ENCODE data around the gene WDR43.

WDR43 gene

GRCh38 chr2:28986429-28986828 lies 92.0 kb downstream of the WDR43 start:
- H3K27ac ChIP-seq (ENCODE audit: low read depth, low read length) = no peak overlapping the region
- no peaks in the 10 kb centered on the region for H3K27me3 ChIP-seq (ENCODE audit: control insufficient read depth in 1 of 2, insufficient read depth in 2 of 2, low read length in 2 of 2)
- no peak overlapping the region for H3K4me3 ChIP-seq (ENCODE audit: low read depth in 1 of 2, low read length in 2 of 2)
- H3K36me3 ChIP-seq (ENCODE audit: control insufficient read depth in 1 of 2, insufficient read depth in 2 of 2, low read length in 2 of 2) = no peaks in the 10 kb centered on the region
- no peaks in the 10 kb centered on the region for H3K9me3 ChIP-seq (ENCODE audit: control insufficient read depth in 1 of 2, low read length in 2 of 2)
- H3K4me1 ChIP-seq (ENCODE audit: control insufficient read depth in 1 of 2, insufficient read depth in 2 of 2, low read length in 2 of 2) = no peaks in the 10 kb centered on the region
- H3K9ac ChIP-seq (ENCODE audit: low read depth in 1 of 2, low read length in 2 of 2) = no peak overlapping the region

GRCh38 chr2:28989973-28990372 lies 95.5 kb downstream of the WDR43 start:
- H3K27ac ChIP-seq (ENCODE audit: low read depth, low read length) = no peak overlapping the region
- peaks cover 8 to 11% of the 10 kb centered on the region in 2 donors for H3K4me1 ChIP-seq (ENCODE audit: control insufficient read depth in 1 of 2, insufficient read depth in 2 of 2, low read length in 2 of 2)
- no peak overlapping the region for H3K9ac ChIP-seq (ENCODE audit: low read depth in 1 of 2, low read length in 2 of 2)

GRCh38 chr2:28990445-28990844 lies 96.0 kb downstream of the WDR43 start:
- no peaks in the 10 kb centered on the region for H3K27me3 ChIP-seq (ENCODE audit: control insufficient read depth in 1 of 2, insufficient read depth in 2 of 2, low read length in 2 of 2)
- no peak overlapping the region for H3K4me3 ChIP-seq (ENCODE audit: low read depth in 1 of 2, low read length in 2 of 2)
- H3K4me1 ChIP-seq (ENCODE audit: control insufficient read depth in 1 of 2, insufficient read depth in 2 of 2, low read length in 2 of 2) = peaks cover 8 to 11% of the 10 kb centered on the region in 2 donors
- no peaks in the 10 kb centered on the region for H3K9me3 ChIP-seq (ENCODE audit: control insufficient read depth in 1 of 2, low read length in 2 of 2)
- H3K27ac ChIP-seq (ENCODE audit: low read depth, low read length) = peak overlapping the region; percentile 18
- no peak overlapping the region for H3K9ac ChIP-seq (ENCODE audit: low read depth in 1 of 2, low read length in 2 of 2)
- no peaks in the 10 kb centered on the region for H3K36me3 ChIP-seq (ENCODE audit: control insufficient read depth in 1 of 2, insufficient read depth in 2 of 2, low read length in 2 of 2)

More at GRCh38 chr2:28989973-28990372, 95.5 kb downstream of the WDR43 start:
- no peaks in the 10 kb centered on the region for H3K36me3 ChIP-seq (ENCODE audit: control insufficient read depth in 1 of 2, insufficient read depth in 2 of 2, low read length in 2 of 2)
- H3K4me3 ChIP-seq (ENCODE audit: low read depth in 1 of 2, low read length in 2 of 2) = no peak overlapping the region
- no peaks in the 10 kb centered on the region for H3K27me3 ChIP-seq (ENCODE audit: control insufficient read depth in 1 of 2, insufficient read depth in 2 of 2, low read length in 2 of 2)
- no peaks in the 10 kb centered on the region for H3K9me3 ChIP-seq (ENCODE audit: control insufficient read depth in 1 of 2, low read length in 2 of 2)

GRCh38 chr2:28991021-28991420 lies 96.6 kb downstream of the WDR43 start:
- Histone ChIP-seq H3K4me3 (ENCODE audit: low read depth in 1 of 2, low read length in 2 of 2) (no peak overlapping the region), H3K4me1 (ENCODE audit: control insufficient read depth in 1 of 2, insufficient read depth in 2 of 2, low read length in 2 of 2) (peaks cover 8 to 11% of the 10 kb centered on the region in 2 donors), H3K27ac (ENCODE audit: low read depth, low read length) (no peak overlapping the region), H3K27me3 (ENCODE audit: control insufficient read depth in 1 of 2, insufficient read depth in 2 of 2, low read length in 2 of 2) (no peaks in the 10 kb centered on the region), H3K36me3 (ENCODE audit: control insufficient read depth in 1 of 2, insufficient read depth in 2 of 2, low read length in 2 of 2) (no peaks in the 10 kb centered on the region), H3K9me3 (ENCODE audit: control insufficient read depth in 1 of 2, low read length in 2 of 2) (no peaks in the 10 kb centered on the region), H3K9ac (ENCODE audit: low read depth in 1 of 2, low read length in 2 of 2) (peak overlapping the region in 1 of 2 donors; percentile 6)

- Histone ChIP-seq H3K9me3 (ENCODE audit: control insufficient read depth in 1 of 2, low read length in 2 of 2) (no peaks in the 10 kb centered on the region), H3K36me3 (ENCODE audit: control insufficient read depth in 1 of 2, insufficient read depth in 2 of 2, low read length in 2 of 2) (no peaks in the 10 kb centered on the region), H3K27ac (ENCODE audit: low read depth, low read length) (no peak overlapping the region), H3K9ac (ENCODE audit: low read depth in 1 of 2, low read length in 2 of 2) (peak overlapping the region in 1 of 2 donors; percentile 6), H3K27me3 (ENCODE audit: control insufficient read depth in 1 of 2, insufficient read depth in 2 of 2, low read length in 2 of 2) (no peaks in the 10 kb centered on the region), H3K4me1 (ENCODE audit: control insufficient read depth in 1 of 2, insufficient read depth in 2 of 2, low read length in 2 of 2) (peaks cover 8 to 11% of the 10 kb centered on the region in 2 donors), H3K4me3 (ENCODE audit: low read depth in 1 of 2, low read length in 2 of 2) (no peak overlapping the region)
Observed at GRCh38 chr2:28991460-28991859, 97.0 kb downstream of the WDR43 start.

GRCh38 chr2:28993206-28993960 lies 98.9 kb downstream of the WDR43 start:
- H3K4me1 ChIP-seq (ENCODE audit: control insufficient read depth in 1 of 2, insufficient read depth in 2 of 2, low read length in 2 of 2) = peaks cover 11% of the 10 kb centered on the region in 2 donors
- H3K36me3 ChIP-seq (ENCODE audit: control insufficient read depth in 1 of 2, insufficient read depth in 2 of 2, low read length in 2 of 2) = no peaks in the 10 kb centered on the region
- H3K9ac ChIP-seq (ENCODE audit: low read depth in 1 of 2, low read length in 2 of 2) = no peak overlapping the region
- H3K9me3 ChIP-seq (ENCODE audit: control insufficient read depth in 1 of 2, low read length in 2 of 2) = no peaks in the 10 kb centered on the region
- no peak overlapping the region for H3K27ac ChIP-seq (ENCODE audit: low read depth, low read length)
- H3K4me3 ChIP-seq (ENCODE audit: low read depth in 1 of 2, low read length in 2 of 2) = no peak overlapping the region
- no peaks in the 10 kb centered on the region for H3K27me3 ChIP-seq (ENCODE audit: control insufficient read depth in 1 of 2, insufficient read depth in 2 of 2, low read length in 2 of 2)

- no peaks in the 10 kb centered on the region for H3K36me3 ChIP-seq (ENCODE audit: control insufficient read depth in 1 of 2, insufficient read depth in 2 of 2, low read length in 2 of 2)
- no peak overlapping the region for H3K4me3 ChIP-seq (ENCODE audit: low read depth in 1 of 2, low read length in 2 of 2)
- no peaks in the 10 kb centered on the region for H3K27me3 ChIP-seq (ENCODE audit: control insufficient read depth in 1 of 2, insufficient read depth in 2 of 2, low read length in 2 of 2)
- H3K9ac ChIP-seq (ENCODE audit: low read depth in 1 of 2, low read length in 2 of 2) = no peak overlapping the region
- no peak overlapping the region for H3K27ac ChIP-seq (ENCODE audit: low read depth, low read length)
- peaks cover 11% of the 10 kb centered on the region in 2 donors for H3K4me1 ChIP-seq (ENCODE audit: control insufficient read depth in 1 of 2, insufficient read depth in 2 of 2, low read length in 2 of 2)
- no peaks in the 10 kb centered on the region for H3K9me3 ChIP-seq (ENCODE audit: control insufficient read depth in 1 of 2, low read length in 2 of 2)
Observed at GRCh38 chr2:28994074-28994473, 99.6 kb downstream of the WDR43 start.

GRCh38 chr2:28994679-28995078 lies 100.2 kb downstream of the WDR43 start:
- no peak overlapping the region for H3K9ac ChIP-seq (ENCODE audit: low read depth in 1 of 2, low read length in 2 of 2)
- no peaks in the 10 kb centered on the region for H3K9me3 ChIP-seq (ENCODE audit: control insufficient read depth in 1 of 2, low read length in 2 of 2)
- H3K4me1 ChIP-seq (ENCODE audit: control insufficient read depth in 1 of 2, insufficient read depth in 2 of 2, low read length in 2 of 2) = peaks cover 11% of the 10 kb centered on the region in 2 donors
- no peaks in the 10 kb centered on the region for H3K27me3 ChIP-seq (ENCODE audit: control insufficient read depth in 1 of 2, insufficient read depth in 2 of 2, low read length in 2 of 2)
- no peak overlapping the region for H3K27ac ChIP-seq (ENCODE audit: low read depth, low read length)
- H3K4me3 ChIP-seq (ENCODE audit: low read depth in 1 of 2, low read length in 2 of 2) = no peak overlapping the region
- H3K36me3 ChIP-seq (ENCODE audit: control insufficient read depth in 1 of 2, insufficient read depth in 2 of 2, low read length in 2 of 2) = no peaks in the 10 kb centered on the region

- Histone ChIP-seq H3K4me3 (ENCODE audit: low read depth in 1 of 2, low read length in 2 of 2) (no peak overlapping the region), H3K36me3 (ENCODE audit: control insufficient read depth in 1 of 2, insufficient read depth in 2 of 2, low read length in 2 of 2) (no peaks in the 10 kb centered on the region), H3K9me3 (ENCODE audit: control insufficient read depth in 1 of 2, low read length in 2 of 2) (no peaks in the 10 kb centered on the region), H3K4me1 (ENCODE audit: control insufficient read depth in 1 of 2, insufficient read depth in 2 of 2, low read length in 2 of 2) (peaks cover 15 to 16% of the 10 kb centered on the region in 2 donors), H3K9ac (ENCODE audit: low read depth in 1 of 2, low read length in 2 of 2) (no peak overlapping the region), H3K27me3 (ENCODE audit: control insufficient read depth in 1 of 2, insufficient read depth in 2 of 2, low read length in 2 of 2) (no peaks in the 10 kb centered on the region), H3K27ac (ENCODE audit: low read depth, low read length) (no peak overlapping the region)
Observed at GRCh38 chr2:28995765-28996750, 101.6 kb downstream of the WDR43 start.

All from duodenal mucosa (tissue), 2 donors.